SK-N-MC (cell line): Measurements from ENCODE around the gene DRD5.

ENCODE experiments used
- DNase-seq: peaks from one replicate; pipeline ENCODE4 v3.0.0-alpha.2; 2011; ENCODE audit warnings: low read depth, low spot score
- H3K27ac ChIP-seq: fragments of 200-600 bp; sonication (generic); 2 replicates; pipeline ENCODE4 v1.5.1; 2016; ENCODE audit warnings: mixed run types
- H3K36me3 ChIP-seq: fragments of 200-600 bp; sonication (generic); 2 replicates; pipeline ENCODE4 v1.6.1; 2017; ENCODE audit warnings: antibody characterized with exemption, low read length, mixed read lengths; ENCODE audit not compliant: insufficient read depth
- H3K4me3 ChIP-seq: fragments of 200-600 bp; sonication (generic); 2 replicates; pipeline ENCODE4 v1.5.1; 2016
- H3K9ac ChIP-seq: fragments of 200-600 bp; sonication (generic); 2 replicates; pipeline ENCODE4 v1.8.0; 2017; ENCODE audit warnings: mixed run types, mixed read lengths; ENCODE audit not compliant: insufficient read length
- H3K9me3 ChIP-seq: fragments of 200-600 bp; sonication (generic); 2 replicates; pipeline ENCODE4 v1.6.1; 2017; ENCODE audit warnings: low read depth, mild to moderate bottlenecking, antibody characterized with exemption, low read length, moderate library complexity, mixed read lengths
- EZH2 ChIP-seq: fragments of 200-600 bp; sonication (generic); IDR thresholded peaks from one replicate; pipeline ENCODE4 v1.6.1; 2017; ENCODE audit warnings: antibody characterized with exemption
- FOXP2 ChIP-seq: optimal IDR thresholded peaks from 2 replicates; pipeline ENCODE3; 2011; ENCODE audit warnings: mild to moderate bottlenecking, moderate library complexity; ENCODE audit not compliant: insufficient read depth; ENCODE audit errors: extremely low read length, control extremely low read depth
- POLR2AphosphoS5 ChIP-seq: IDR thresholded peaks from 2 replicates; pipeline ENCODE4 v1.6.1; 2012; ENCODE audit warnings: mild to moderate bottlenecking, low read depth, low read length, borderline replicate concordance

The DRD5 gene

GRCh38 chr4:9800848-9801247, 19.4 kb downstream of the DRD5 start:
- no peaks in the 10 kb centered on the region for H3K36me3 ChIP-seq
- H3K4me3 ChIP-seq: no peak overlapping the region
- H3K9ac ChIP-seq: no peak overlapping the region
- TF ChIP-seq EZH2 (no peak), FOXP2 (no peak), POLR2AphosphoS5 (no peak)
- no peak for DNase-seq
- H3K27ac ChIP-seq: no peak overlapping the region
- no peaks in the 10 kb centered on the region for H3K9me3 ChIP-seq

- no peak overlapping the region for H3K4me3 ChIP-seq
- TF ChIP-seq EZH2 (no peak), FOXP2 (no peak), POLR2AphosphoS5 (no peak)
- no peaks in the 10 kb centered on the region for H3K36me3 ChIP-seq
- no peak overlapping the region for H3K27ac ChIP-seq
- DNase-seq: no peak
- no peaks in the 10 kb centered on the region for H3K9me3 ChIP-seq
- H3K9ac ChIP-seq: no peak overlapping the region
Measured at GRCh38 chr4:9804918-9805317, 23.5 kb downstream of the DRD5 start.

GRCh38 chr4:9808077-9808476, 26.6 kb downstream of the DRD5 start:
- no peak overlapping the region for H3K27ac ChIP-seq
- no peak overlapping the region for H3K9ac ChIP-seq
- no peak for DNase-seq
- H3K36me3 ChIP-seq: no peaks in the 10 kb centered on the region
- no peaks in the 10 kb centered on the region for H3K9me3 ChIP-seq
- H3K4me3 ChIP-seq: no peak overlapping the region
- TF ChIP-seq FOXP2 (no peak), POLR2AphosphoS5 (no peak), EZH2 (no peak)

DNA sequence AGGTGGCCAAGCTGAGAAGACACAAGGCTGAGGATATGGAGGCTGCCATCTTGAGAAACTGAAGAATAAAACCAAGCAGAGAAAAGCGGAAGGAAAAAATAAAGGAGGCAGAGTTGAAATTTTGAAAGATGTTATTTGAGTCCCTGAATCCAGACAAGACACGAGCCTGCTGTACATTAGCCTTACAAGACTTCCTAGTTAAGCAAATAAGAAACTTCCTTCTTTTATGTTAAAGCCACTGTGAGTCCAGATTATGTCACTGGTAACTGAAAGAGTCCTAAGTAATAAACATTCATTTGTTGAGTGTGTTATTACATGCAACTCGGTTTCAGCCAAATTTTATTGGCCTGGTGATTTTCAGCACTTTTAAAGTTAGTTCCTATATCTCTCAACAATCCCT, 30.4 kb downstream of the DRD5 start:
- Histone ChIP-seq H3K9me3 (no peaks in the 10 kb centered on the region), H3K36me3 (no peaks in the 10 kb centered on the region), H3K27ac (no peak overlapping the region), H3K4me3 (no peak overlapping the region), H3K9ac (no peak overlapping the region)
- no peak for DNase-seq
- TF ChIP-seq EZH2: no peak
- TF ChIP-seq FOXP2: no peak
- TF ChIP-seq POLR2AphosphoS5: no peak

GRCh38 chr4:9812501-9813340, 31.3 kb downstream of the DRD5 start:
- H3K9ac ChIP-seq: no peak overlapping the region
- no peak overlapping the region for H3K4me3 ChIP-seq
- H3K27ac ChIP-seq: no peak overlapping the region
- TF ChIP-seq POLR2AphosphoS5 (no peak), FOXP2 (no peak), EZH2 (no peak)
- no peaks in the 10 kb centered on the region for H3K36me3 ChIP-seq
- no peak for DNase-seq
- H3K9me3 ChIP-seq: no peaks in the 10 kb centered on the region

- TF ChIP-seq EZH2 (no peak), POLR2AphosphoS5 (no peak), FOXP2 (no peak)
- Histone ChIP-seq H3K9me3 (no peaks in the 10 kb centered on the region), H3K36me3 (no peaks in the 10 kb centered on the region), H3K27ac (no peak overlapping the region), H3K4me3 (no peak overlapping the region), H3K9ac (no peak overlapping the region)
- DNase-seq: no peak
Measured at GRCh38 chr4:9816285-9816684, 34.9 kb downstream of the DRD5 start.

DNA sequence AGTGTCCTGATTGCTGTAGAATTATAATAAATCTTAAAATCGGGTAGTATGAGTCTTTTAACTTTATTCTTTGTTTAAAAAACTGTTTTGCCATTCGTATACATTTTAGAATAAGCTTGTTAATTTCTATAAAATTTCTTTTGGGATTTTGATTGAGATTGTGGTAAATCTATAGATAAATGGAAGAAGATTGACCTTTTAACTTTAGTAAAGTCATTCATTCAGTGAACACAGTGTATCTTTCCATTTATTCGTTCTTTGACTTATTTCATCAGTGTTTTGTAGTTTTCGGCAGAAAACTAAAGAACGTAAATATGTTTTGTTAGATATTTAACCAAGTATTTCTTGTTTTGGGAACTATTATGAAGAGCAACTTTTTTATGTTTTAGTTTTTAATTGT, 38.9 kb downstream of the DRD5 start:
- TF ChIP-seq EZH2: no peak
- TF ChIP-seq POLR2AphosphoS5: no peak
- no peak for TF ChIP-seq FOXP2
- DNase-seq: no peak
- H3K27ac ChIP-seq: no peak overlapping the region

GRCh38 chr4:9825049-9825448, 43.6 kb downstream of the DRD5 start:
- no peak for TF ChIP-seq EZH2
- no peak for TF ChIP-seq FOXP2
- no peak for TF ChIP-seq POLR2AphosphoS5
- Histone ChIP-seq H3K9ac (no peak overlapping the region), H3K36me3 (no peaks in the 10 kb centered on the region), H3K27ac (no peak overlapping the region), H3K4me3 (no peak overlapping the region), H3K9me3 (no peaks in the 10 kb centered on the region)
- DNase-seq: no peak

More for the DNA sequence above, 38.9 kb downstream of the DRD5 start:
- Histone ChIP-seq H3K9me3 (no peaks in the 10 kb centered on the region), H3K36me3 (no peaks in the 10 kb centered on the region), H3K9ac (no peak overlapping the region), H3K4me3 (no peak overlapping the region)

DNA sequence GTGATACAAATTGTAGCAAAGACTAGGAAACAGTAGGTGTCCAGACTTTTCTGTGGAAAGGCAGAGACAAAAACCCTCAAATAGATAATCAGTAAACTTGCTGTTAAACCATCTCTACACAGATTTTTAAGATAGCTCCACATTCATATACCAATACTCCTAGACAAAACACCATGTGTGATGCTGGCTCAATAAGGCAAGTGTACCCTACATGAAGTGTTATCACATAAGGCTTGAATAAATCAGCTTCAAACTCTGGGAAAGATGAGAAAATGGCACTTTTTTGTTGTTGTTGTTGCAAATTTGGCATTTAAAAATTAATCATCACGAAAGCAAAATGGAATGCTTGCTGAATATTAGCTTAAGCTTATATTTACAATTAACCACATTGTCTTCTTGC, 45.1 kb downstream of the DRD5 start:
- Histone ChIP-seq H3K9ac (no peak overlapping the region), H3K9me3 (no peaks in the 10 kb centered on the region), H3K36me3 (no peaks in the 10 kb centered on the region), H3K27ac (no peak overlapping the region), H3K4me3 (no peak overlapping the region)
- TF ChIP-seq POLR2AphosphoS5: no peak
- TF ChIP-seq EZH2: no peak
- TF ChIP-seq FOXP2: no peak
- DNase-seq: no peak

GRCh38 chr4:9832640-9833039, 51.2 kb downstream of the DRD5 start:
- H3K36me3 ChIP-seq: no peaks in the 10 kb centered on the region
- no peak for DNase-seq
- TF ChIP-seq EZH2 (no peak), FOXP2 (no peak), POLR2AphosphoS5 (no peak)
- no peak overlapping the region for H3K4me3 ChIP-seq
- H3K27ac ChIP-seq: no peak overlapping the region
- H3K9ac ChIP-seq: no peak overlapping the region
- no peaks in the 10 kb centered on the region for H3K9me3 ChIP-seq
